Lower lobe of right lung (tissue), 2 donors: ENCODE results near the gene PEPD. TPM values are rescaled to one million over a fixed set of nuclear protein-coding genes. Genes with fewer than 3 reads are reported as not detected.
A peak's percentile ranks its signal among the peaks of the same experiment; 100 is the strongest.

Experiments
- ATAC-seq, 2 donors: fragments of 200-7000 bp; cut with Tn5 transposase; one replicate each; pipeline ENCODE4 v1.9.1; 2020 to 2022; ENCODE audit warnings: mild to moderate bottlenecking in 2 of 2, moderate library complexity in 2 of 2
- DNase-seq: peaks from one replicate; pipeline ENCODE4 v3.0.0-alpha.2; 2020
- H3K27ac ChIP-seq: fragments of 200-600 bp; one replicate; pipeline ENCODE4 v1.8.0; 2022
- H3K27me3 ChIP-seq: fragments of 200-600 bp; one replicate; pipeline ENCODE4 v1.8.0; 2022; ENCODE audit warnings: low read depth
- H3K36me3 ChIP-seq: fragments of 200-600 bp; one replicate; pipeline ENCODE4 v1.8.0; 2022; ENCODE audit warnings: mild to moderate bottlenecking
- H3K4me1 ChIP-seq: fragments of 200-600 bp; one replicate; pipeline ENCODE4 v1.8.0; 2022
- H3K4me3 ChIP-seq: fragments of 200-600 bp; one replicate; pipeline ENCODE4 v1.8.0; 2022; ENCODE audit warnings: mild to moderate bottlenecking
- H3K9me3 ChIP-seq: fragments of 200-600 bp; one replicate; pipeline ENCODE4 v1.8.0; 2022
- CTCF ChIP-seq: fragments of 200-600 bp; IDR thresholded peaks from one replicate; pipeline ENCODE4 v1.8.0; 2022; ENCODE audit warnings: antibody characterized with exemption, mild to moderate bottlenecking
- intact Hi-C: fragments of 100-400 bp; cut with DNase I; formaldehyde crosslinking; loops from one replicate; pipeline ENCODE4 v1.11.0; 2022
- total RNA-seq: library from RNA; stranded (reverse); fragmentation: NEBNext Ultra II Directional; extraction: Animal tissue kit (Norgen Biotek cat#: 25700); gene quantifications from one replicate; pipeline ENCODE4 v1.2.1, GENCODE V29; 2021
- donor health status: DM: no; HTN: yes; CAD: no; lungs with severe emphysema.

The PEPD gene
- total RNA-seq, 1 donor from 2014 or later, result 94.0 TPM

GRCh38 chr19:33408538-33409434 is 112.8 kb downstream of the PEPD start:
- no peaks in the 10 kb centered on the region for H3K27me3 ChIP-seq
- no peak overlapping the region for H3K27ac ChIP-seq
- H3K4me3 ChIP-seq, result no peak overlapping the region
- H3K36me3 ChIP-seq, result peaks cover 22% of the 10 kb centered on the region
- DNase-seq (no peak), ATAC-seq (no peak)
- H3K9me3 ChIP-seq, result no peaks in the 10 kb centered on the region
- peaks cover 20% of the 10 kb centered on the region for H3K4me1 ChIP-seq
- intact Hi-C loops, result loop anchor here (5.0 kb wide), 1 partner anchor 171 kb away; no protein-coding TSS in a partner anchor
- no peak for TF ChIP-seq CTCF

GRCh38 chr19:33408116-33408515 is 113.5 kb downstream of the PEPD start:
- DNase-seq (no peak), ATAC-seq (no peak)
- no peaks in the 10 kb centered on the region for H3K27me3 ChIP-seq
- H3K36me3 ChIP-seq, result peaks cover 22% of the 10 kb centered on the region
- H3K4me3 ChIP-seq, result no peak overlapping the region
- no peak for TF ChIP-seq CTCF
- H3K4me1 ChIP-seq, result peaks cover 20% of the 10 kb centered on the region
- H3K27ac ChIP-seq, result no peak overlapping the region
- intact Hi-C loops, result loop anchor here (5.0 kb wide), 1 partner anchor 171 kb away; no protein-coding TSS in a partner anchor
- H3K9me3 ChIP-seq, result no peaks in the 10 kb centered on the region

- Histone ChIP-seq H3K36me3 (peaks cover 22% of the 10 kb centered on the region), H3K4me1 (peaks cover 23% of the 10 kb centered on the region), H3K4me3 (no peak overlapping the region), H3K27ac (no peak overlapping the region), H3K27me3 (no peaks in the 10 kb centered on the region), H3K9me3 (no peaks in the 10 kb centered on the region)
- intact Hi-C loops, result loop anchor here (5.0 kb wide), 1 partner anchor 170 kb away; no protein-coding TSS in a partner anchor
- ATAC-seq (no peak), DNase-seq (peak; percentile 46)
- TF ChIP-seq CTCF, result no peak
Measured at GRCh38 chr19:33407716-33408115, 113.9 kb downstream of the PEPD start.

GRCh38 chr19:33407140-33407551 is 114.4 kb downstream of the PEPD start:
- TF ChIP-seq CTCF, result peak; percentile 5
- DNase-seq, result no peak
- Histone ChIP-seq H3K9me3 (no peaks in the 10 kb centered on the region), H3K4me3 (no peak overlapping the region), H3K36me3 (peaks cover 22% of the 10 kb centered on the region), H3K4me1 (peaks cover 28% of the 10 kb centered on the region), H3K27ac (no peak overlapping the region), H3K27me3 (no peaks in the 10 kb centered on the region)
- no peak for ATAC-seq
- intact Hi-C loops, result loop anchor here (5.0 kb wide), 1 partner anchor 170 kb away; no protein-coding TSS in a partner anchor

GRCh38 chr19:33406521-33407139 is 115.0 kb downstream of the PEPD start:
- DNase-seq (peak; percentile 80), ATAC-seq (peak; percentile 74 to 79)
- Histone ChIP-seq H3K9me3 (no peaks in the 10 kb centered on the region), H3K36me3 (peaks cover 19% of the 10 kb centered on the region), H3K27ac (no peak overlapping the region), H3K4me3 (no peak overlapping the region), H3K27me3 (no peaks in the 10 kb centered on the region), H3K4me1 (peaks cover 30% of the 10 kb centered on the region)
- intact Hi-C loops, result loop anchor here (5.0 kb wide), 1 partner anchor 169 kb away; no protein-coding TSS in a partner anchor
- TF ChIP-seq CTCF, result peak; percentile 96
